WTC11 (cell line): ENCODE results near the gene ABTB2.

Source experiments
- ATF6 ChIP-seq: sonication (generic); formaldehyde crosslinking; IDR thresholded peaks from 2 replicates; pipeline ENCODE4 v1.8.1; 2023; ENCODE audit warnings: mild to moderate bottlenecking, missing genetic modification reagents
- CTCF ChIP-seq: fragments of 200-600 bp; IDR thresholded peaks from 2 replicates; pipeline ENCODE4 v1.8.0; 2022; ENCODE audit warnings: antibody characterized with exemption
- ELF4 ChIP-seq: sonication (generic); formaldehyde crosslinking; IDR thresholded peaks from 2 replicates; pipeline ENCODE4 v1.8.1; 2022; ENCODE audit warnings: low read depth, mild to moderate bottlenecking, moderate library complexity, missing genetic modification reagents
- ETV6 ChIP-seq: sonication (generic); formaldehyde crosslinking; IDR thresholded peaks from 2 replicates; pipeline ENCODE4 v1.8.1; 2022; ENCODE audit warnings: mild to moderate bottlenecking, missing genetic modification reagents
- FOXJ3 ChIP-seq: sonication (generic); formaldehyde crosslinking; IDR thresholded peaks from 2 replicates; pipeline ENCODE4 v1.9.0; 2021; ENCODE audit warnings: missing genetic modification reagents, mild to moderate bottlenecking, borderline replicate concordance
- JUN ChIP-seq: sonication (generic); formaldehyde crosslinking; IDR thresholded peaks from 2 replicates; pipeline ENCODE4 v1.8.0; 2023; ENCODE audit warnings: mild to moderate bottlenecking, missing genetic modification reagents
- NFE2L1 ChIP-seq: sonication (generic); formaldehyde crosslinking; IDR thresholded peaks from 2 replicates; pipeline ENCODE4 v1.8.1; 2023; ENCODE audit warnings: missing genetic modification reagents
- NR1H2 ChIP-seq: sonication (generic); formaldehyde crosslinking; IDR thresholded peaks from 2 replicates; pipeline ENCODE4 v1.9.0; 2021; ENCODE audit warnings: mild to moderate bottlenecking, moderate library complexity, missing genetic modification reagents
- SP1 ChIP-seq: sonication (generic); formaldehyde crosslinking; conservative IDR thresholded peaks from 2 replicates; pipeline ENCODE4 v1.8.1; 2022; ENCODE audit warnings: missing genetic modification reagents
- TF ChIP-seq, protein P1 (sequence below): sonication (generic); formaldehyde crosslinking; IDR thresholded peaks from 2 replicates; pipeline ENCODE4 v1.8.1; 2023; ENCODE audit warnings: mild to moderate bottlenecking, missing genetic modification reagents, moderate library complexity
- TF ChIP-seq, protein P2 (sequence below): sonication (generic); formaldehyde crosslinking; IDR thresholded peaks from 2 replicates; pipeline ENCODE4 v1.8.1; 2022; ENCODE audit warnings: low read depth, mild to moderate bottlenecking, moderate library complexity, missing genetic modification reagents, borderline replicate concordance
- TF ChIP-seq, protein P3 (sequence below): fragments of 250-450 bp; sonication (Bioruptor Pico); IDR thresholded peaks from 2 replicates; pipeline ENCODE4 v2.1.2; 2022; ENCODE audit warnings: mild to moderate bottlenecking, moderate library complexity
- TF ChIP-seq, protein P4 (sequence below): sonication (generic); formaldehyde crosslinking; conservative IDR thresholded peaks from 2 replicates; pipeline ENCODE4 v1.8.1; 2023; ENCODE audit warnings: mild to moderate bottlenecking, low read depth, missing genetic modification reagents, moderate library complexity
- TF ChIP-seq, protein P5 (sequence below): sonication (generic); formaldehyde crosslinking; IDR thresholded peaks from 2 replicates; pipeline ENCODE4 v1.8.1; 2023; ENCODE audit warnings: mild to moderate bottlenecking, missing genetic modification reagents

DNA sequence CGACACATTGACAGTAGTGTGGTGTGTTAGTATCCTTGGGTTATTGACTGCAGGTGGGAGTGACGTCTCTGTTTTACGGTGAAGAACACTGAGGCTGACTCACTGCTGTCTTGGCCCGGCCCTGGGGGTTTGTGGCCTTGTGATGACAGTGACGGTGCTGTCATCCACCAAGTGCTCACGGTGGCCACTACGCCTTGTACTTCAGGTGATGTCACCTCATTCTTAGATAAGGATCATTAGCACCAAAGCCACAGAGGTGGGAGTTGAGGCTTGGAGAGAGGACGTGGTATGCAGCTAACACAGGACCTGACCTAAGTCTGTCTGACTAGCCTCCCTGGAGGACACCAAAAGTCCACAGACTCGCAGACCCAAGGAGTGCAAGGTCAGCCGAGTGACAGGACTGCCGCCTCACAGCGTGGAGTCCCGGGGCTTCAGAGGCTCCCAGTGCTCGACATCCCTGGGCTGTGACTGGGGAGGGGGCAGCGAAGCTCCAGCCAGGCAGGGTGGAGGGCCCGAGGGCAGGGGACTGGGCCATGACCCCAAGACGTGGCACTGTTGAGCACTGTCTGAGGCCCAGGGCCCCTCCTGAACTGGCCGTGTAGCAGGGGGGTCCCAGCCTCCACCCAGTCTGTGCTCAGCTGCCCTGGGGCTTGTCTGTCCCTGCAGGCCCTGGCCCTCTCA, 195.9 kb downstream of the ABTB2 start:
- no peak for TF ChIP-seq CTCF
- TF ChIP-seq, protein P1, sequence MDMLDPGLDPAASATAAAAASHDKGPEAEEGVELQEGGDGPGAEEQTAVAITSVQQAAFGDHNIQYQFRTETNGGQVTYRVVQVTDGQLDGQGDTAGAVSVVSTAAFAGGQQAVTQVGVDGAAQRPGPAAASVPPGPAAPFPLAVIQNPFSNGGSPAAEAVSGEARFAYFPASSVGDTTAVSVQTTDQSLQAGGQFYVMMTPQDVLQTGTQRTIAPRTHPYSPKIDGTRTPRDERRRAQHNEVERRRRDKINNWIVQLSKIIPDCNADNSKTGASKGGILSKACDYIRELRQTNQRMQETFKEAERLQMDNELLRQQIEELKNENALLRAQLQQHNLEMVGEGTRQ (CRISPR knock-in tag): no peak
- TF ChIP-seq JUN: no peak
- no peak for TF ChIP-seq FOXJ3 (CRISPR knock-in tag)
- TF ChIP-seq NFE2L1 (CRISPR knock-in tag): no peak
- no peak for TF ChIP-seq ELF4 (CRISPR knock-in tag)
- TF ChIP-seq NR1H2 (CRISPR knock-in tag): no peak
- TF ChIP-seq, protein P2, sequence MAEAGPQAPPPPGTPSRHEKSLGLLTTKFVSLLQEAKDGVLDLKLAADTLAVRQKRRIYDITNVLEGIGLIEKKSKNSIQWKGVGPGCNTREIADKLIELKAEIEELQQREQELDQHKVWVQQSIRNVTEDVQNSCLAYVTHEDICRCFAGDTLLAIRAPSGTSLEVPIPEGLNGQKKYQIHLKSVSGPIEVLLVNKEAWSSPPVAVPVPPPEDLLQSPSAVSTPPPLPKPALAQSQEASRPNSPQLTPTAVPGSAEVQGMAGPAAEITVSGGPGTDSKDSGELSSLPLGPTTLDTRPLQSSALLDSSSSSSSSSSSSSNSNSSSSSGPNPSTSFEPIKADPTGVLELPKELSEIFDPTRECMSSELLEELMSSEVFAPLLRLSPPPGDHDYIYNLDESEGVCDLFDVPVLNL (CRISPR knock-in tag): no peak
- TF ChIP-seq ETV6 (CRISPR knock-in tag): no peak
- TF ChIP-seq, protein P3, sequence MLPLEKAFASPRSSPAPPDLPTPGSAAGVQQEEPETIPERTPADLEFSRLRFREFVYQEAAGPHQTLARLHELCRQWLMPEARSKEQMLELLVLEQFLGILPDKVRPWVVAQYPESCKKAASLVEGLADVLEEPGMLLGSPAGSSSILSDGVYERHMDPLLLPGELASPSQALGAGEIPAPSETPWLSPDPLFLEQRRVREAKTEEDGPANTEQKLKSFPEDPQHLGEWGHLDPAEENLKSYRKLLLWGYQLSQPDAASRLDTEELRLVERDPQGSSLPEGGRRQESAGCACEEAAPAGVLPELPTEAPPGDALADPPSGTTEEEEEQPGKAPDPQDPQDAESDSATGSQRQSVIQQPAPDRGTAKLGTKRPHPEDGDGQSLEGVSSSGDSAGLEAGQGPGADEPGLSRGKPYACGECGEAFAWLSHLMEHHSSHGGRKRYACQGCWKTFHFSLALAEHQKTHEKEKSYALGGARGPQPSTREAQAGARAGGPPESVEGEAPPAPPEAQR (CRISPR knock-in tag): no peak
- TF ChIP-seq, protein P4, sequence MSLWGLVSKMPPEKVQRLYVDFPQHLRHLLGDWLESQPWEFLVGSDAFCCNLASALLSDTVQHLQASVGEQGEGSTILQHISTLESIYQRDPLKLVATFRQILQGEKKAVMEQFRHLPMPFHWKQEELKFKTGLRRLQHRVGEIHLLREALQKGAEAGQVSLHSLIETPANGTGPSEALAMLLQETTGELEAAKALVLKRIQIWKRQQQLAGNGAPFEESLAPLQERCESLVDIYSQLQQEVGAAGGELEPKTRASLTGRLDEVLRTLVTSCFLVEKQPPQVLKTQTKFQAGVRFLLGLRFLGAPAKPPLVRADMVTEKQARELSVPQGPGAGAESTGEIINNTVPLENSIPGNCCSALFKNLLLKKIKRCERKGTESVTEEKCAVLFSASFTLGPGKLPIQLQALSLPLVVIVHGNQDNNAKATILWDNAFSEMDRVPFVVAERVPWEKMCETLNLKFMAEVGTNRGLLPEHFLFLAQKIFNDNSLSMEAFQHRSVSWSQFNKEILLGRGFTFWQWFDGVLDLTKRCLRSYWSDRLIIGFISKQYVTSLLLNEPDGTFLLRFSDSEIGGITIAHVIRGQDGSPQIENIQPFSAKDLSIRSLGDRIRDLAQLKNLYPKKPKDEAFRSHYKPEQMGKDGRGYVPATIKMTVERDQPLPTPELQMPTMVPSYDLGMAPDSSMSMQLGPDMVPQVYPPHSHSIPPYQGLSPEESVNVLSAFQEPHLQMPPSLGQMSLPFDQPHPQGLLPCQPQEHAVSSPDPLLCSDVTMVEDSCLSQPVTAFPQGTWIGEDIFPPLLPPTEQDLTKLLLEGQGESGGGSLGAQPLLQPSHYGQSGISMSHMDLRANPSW: no peak
- no peak for TF ChIP-seq ATF6
- TF ChIP-seq SP1 (CRISPR knock-in tag): no peak
- TF ChIP-seq, protein P5, sequence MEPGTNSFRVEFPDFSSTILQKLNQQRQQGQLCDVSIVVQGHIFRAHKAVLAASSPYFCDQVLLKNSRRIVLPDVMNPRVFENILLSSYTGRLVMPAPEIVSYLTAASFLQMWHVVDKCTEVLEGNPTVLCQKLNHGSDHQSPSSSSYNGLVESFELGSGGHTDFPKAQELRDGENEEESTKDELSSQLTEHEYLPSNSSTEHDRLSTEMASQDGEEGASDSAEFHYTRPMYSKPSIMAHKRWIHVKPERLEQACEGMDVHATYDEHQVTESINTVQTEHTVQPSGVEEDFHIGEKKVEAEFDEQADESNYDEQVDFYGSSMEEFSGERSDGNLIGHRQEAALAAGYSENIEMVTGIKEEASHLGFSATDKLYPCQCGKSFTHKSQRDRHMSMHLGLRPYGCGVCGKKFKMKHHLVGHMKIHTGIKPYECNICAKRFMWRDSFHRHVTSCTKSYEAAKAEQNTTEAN (CRISPR knock-in tag): no peak
